IPS-20b (cell line): ENCODE data around the gene HTR7.
A peak's percentile ranks its signal among the peaks of the same experiment; 100 is the strongest.
"Not testable (repeated sequence)": the region's sequence is repeated elsewhere in the genome, so short reads cannot be mapped to it uniquely, and the experiment has no call there.

Experiments used
- H3K27ac ChIP-seq: one replicate; pipeline ENCODE4 v1.5.1; 2013; ENCODE audit warnings: low read length
- H3K27me3 ChIP-seq: 2 replicates; pipeline ENCODE4 v1.6.1; 2013; ENCODE audit warnings: mild to moderate bottlenecking, low read length, inconsistent platforms; ENCODE audit not compliant: insufficient read depth
- H3K36me3 ChIP-seq: 2 replicates; pipeline ENCODE4 v1.6.1; 2013; ENCODE audit warnings: low read depth, mild to moderate bottlenecking, inconsistent platforms, low read length, moderate library complexity; ENCODE audit not compliant: insufficient read depth
- H3K4me1 ChIP-seq: 2 replicates; pipeline ENCODE4 v1.6.1; 2013; ENCODE audit warnings: mild to moderate bottlenecking, control low read depth, inconsistent platforms, low read length, moderate library complexity; ENCODE audit not compliant: insufficient read depth
- H3K4me3 ChIP-seq: 2 replicates; pipeline ENCODE4 v1.5.1; 2013; ENCODE audit warnings: mild to moderate bottlenecking, low read length, inconsistent platforms
- H3K9ac ChIP-seq: 2 replicates; pipeline ENCODE4 v1.6.1; 2013; ENCODE audit warnings: low read depth, mild to moderate bottlenecking, inconsistent platforms, low read length, moderate library complexity
- H3K9me3 ChIP-seq: 2 replicates; pipeline ENCODE4 v1.6.1; 2013; ENCODE audit warnings: mild to moderate bottlenecking, low read depth, low read length, inconsistent platforms; ENCODE audit not compliant: insufficient read depth

Gene HTR7

DNA sequence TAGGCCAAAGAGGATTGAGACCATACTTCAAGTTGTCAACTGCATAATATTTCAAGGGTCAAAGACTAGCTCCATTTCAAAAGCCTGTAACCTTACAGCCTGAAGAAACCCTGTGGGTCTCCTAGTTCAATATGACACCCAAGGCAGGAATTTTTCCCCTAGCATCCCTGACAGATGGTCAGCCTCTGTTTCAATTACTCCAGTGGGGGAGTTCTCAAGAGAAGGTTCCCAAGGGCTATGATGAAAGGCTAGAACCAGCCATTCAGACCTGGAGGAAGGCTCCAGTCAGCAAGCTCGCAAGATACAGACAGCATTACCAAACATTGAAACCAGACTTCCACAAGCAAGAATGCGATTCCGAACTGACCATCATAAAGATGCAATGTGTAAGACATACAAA lies 1.6 kb downstream of the HTR7 start:
- Histone ChIP-seq H3K9me3 (peaks cover 5% of the 10 kb centered on the region; the same call in 1 of the 2 replicates), H3K9ac (peak overlapping the region; percentile 59; the same call in 1 of the 2 replicates), H3K36me3 (no peaks in the 10 kb centered on the region), H3K27ac (no peak overlapping the region), H3K4me1 (no peaks in the 10 kb centered on the region; the same call in 1 of the 2 replicates), H3K4me3 (peak overlapping the region; percentile 78), H3K27me3 (peaks cover 44% of the 10 kb centered on the region)

GRCh38 chr10:90855126-90855525 lies 2.7 kb downstream of the HTR7 start:
- H3K4me3 ChIP-seq, result peak overlapping the region; percentile 78; the same call in 1 of the 2 replicates
- H3K4me1 ChIP-seq, result no peaks in the 10 kb centered on the region; the same call in 1 of the 2 replicates
- no peaks in the 10 kb centered on the region for H3K36me3 ChIP-seq
- H3K9ac ChIP-seq, result no peak overlapping the region
- H3K27ac ChIP-seq, result no peak overlapping the region
- H3K9me3 ChIP-seq, result peaks cover 16% of the 10 kb centered on the region; the same call in 1 of the 2 replicates
- peaks cover 44% of the 10 kb centered on the region for H3K27me3 ChIP-seq

- Histone ChIP-seq H3K4me3 (no peak overlapping the region), H3K9me3 (peaks cover 20% of the 10 kb centered on the region; the same call in 1 of the 2 replicates), H3K27ac (no peak overlapping the region), H3K9ac (no peak overlapping the region), H3K27me3 (peaks cover 6% of the 10 kb centered on the region), H3K4me1 (no peaks in the 10 kb centered on the region), H3K36me3 (no peaks in the 10 kb centered on the region)
These were observed 7.7 kb downstream of the HTR7 start for GRCh38 chr10:90849956-90850749.

DNA sequence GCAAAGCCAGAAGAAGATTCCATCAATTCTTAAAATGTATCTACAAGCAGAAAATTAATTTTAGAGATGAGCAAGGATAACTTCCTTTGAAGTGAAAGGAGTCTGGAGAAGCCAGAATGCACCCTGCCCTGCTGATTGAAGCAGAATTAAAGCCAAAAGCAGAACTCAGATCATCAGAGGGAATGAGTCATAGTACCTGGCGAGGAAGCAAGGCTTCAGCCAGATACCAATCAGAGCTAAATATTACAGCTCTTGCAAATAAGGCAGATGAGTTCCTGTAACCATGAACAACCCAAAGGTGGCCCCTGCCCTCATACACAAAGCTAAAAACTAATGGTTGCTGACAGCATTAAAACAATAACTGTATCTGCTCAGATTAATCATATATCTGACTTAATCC lies 10.4 kb downstream of the HTR7 start:
- Histone ChIP-seq H3K36me3 (no peaks in the 10 kb centered on the region), H3K4me3 (no peak overlapping the region), H3K9ac (no peak overlapping the region), H3K4me1 (no peaks in the 10 kb centered on the region), H3K27ac (no peak overlapping the region), H3K27me3 (no peaks in the 10 kb centered on the region), H3K9me3 (peaks cover 20% of the 10 kb centered on the region; the same call in 1 of the 2 replicates)

DNA sequence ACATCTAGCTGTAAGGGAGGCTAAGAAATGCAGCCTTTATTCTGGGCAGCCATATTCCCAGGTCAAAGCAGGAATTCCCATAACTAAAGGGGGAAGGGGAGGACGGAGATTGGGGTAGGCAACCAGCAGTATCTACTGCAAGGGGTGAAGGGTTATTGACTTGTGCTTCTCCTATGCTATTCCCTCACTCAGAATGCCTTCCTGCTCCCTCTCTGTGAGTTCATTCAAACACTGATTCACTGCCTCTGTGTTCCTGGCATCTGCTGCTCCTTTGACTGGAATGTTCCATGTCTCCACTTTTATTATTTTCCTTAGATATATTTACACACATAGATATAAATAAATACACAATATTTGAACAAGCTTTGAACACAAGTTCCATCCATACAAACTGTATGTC lies 11.1 kb downstream of the HTR7 start:
- Histone ChIP-seq H3K9ac (no peak overlapping the region), H3K27ac (no peak overlapping the region), H3K27me3 (no peaks in the 10 kb centered on the region), H3K9me3 (peaks cover 18% of the 10 kb centered on the region; the same call in 1 of the 2 replicates), H3K4me1 (no peaks in the 10 kb centered on the region), H3K4me3 (no peak overlapping the region), H3K36me3 (no peaks in the 10 kb centered on the region)

GRCh38 chr10:90845726-90846125 lies 12.1 kb downstream of the HTR7 start:
- no peaks in the 10 kb centered on the region for H3K27me3 ChIP-seq
- no peaks in the 10 kb centered on the region for H3K36me3 ChIP-seq
- peaks cover 10% of the 10 kb centered on the region; the same call in 1 of the 2 replicates for H3K9me3 ChIP-seq
- no peak overlapping the region for H3K27ac ChIP-seq
- H3K4me1 ChIP-seq, result no peaks in the 10 kb centered on the region
- no peak overlapping the region for H3K4me3 ChIP-seq
- no peak overlapping the region for H3K9ac ChIP-seq

- Histone ChIP-seq H3K27ac (no peak overlapping the region), H3K4me3 (no peak overlapping the region), H3K27me3 (no peaks in the 10 kb centered on the region), H3K36me3 (no peaks in the 10 kb centered on the region), H3K9me3 (no peaks in the 10 kb centered on the region), H3K9ac (no peak overlapping the region), H3K4me1 (no peaks in the 10 kb centered on the region)
These were observed 15.1 kb downstream of the HTR7 start for GRCh38 chr10:90842725-90843124.

- H3K9me3 ChIP-seq, result no peaks in the 10 kb centered on the region; the same call in 1 of the 2 replicates
- H3K4me3 ChIP-seq, result no peak overlapping the region
- H3K36me3 ChIP-seq, result no peaks in the 10 kb centered on the region
- no peak overlapping the region for H3K9ac ChIP-seq
- H3K27me3 ChIP-seq, result no peaks in the 10 kb centered on the region
- no peaks in the 10 kb centered on the region for H3K4me1 ChIP-seq
- H3K27ac ChIP-seq, result no peak overlapping the region
These were observed 20.4 kb downstream of the HTR7 start for GRCh38 chr10:90837486-90837885.

DNA sequence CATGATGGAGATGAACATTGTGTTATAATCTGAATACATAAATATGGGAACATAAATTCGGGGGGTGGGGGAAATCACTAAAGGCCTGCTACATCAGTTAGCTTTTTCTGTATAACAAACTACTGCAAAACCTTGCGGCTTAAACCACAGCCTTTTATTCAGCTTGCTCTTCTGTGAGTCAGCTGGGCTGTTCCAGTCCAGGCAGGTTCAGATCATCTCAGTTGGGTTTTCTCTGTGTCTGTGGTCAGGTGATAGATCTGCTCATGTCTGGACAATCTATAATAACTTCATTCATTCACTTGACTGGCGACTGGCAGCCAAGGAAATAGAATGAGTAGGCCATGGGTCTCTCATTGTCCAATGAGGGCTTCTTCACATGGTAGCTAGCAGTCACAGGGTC lies 23.5 kb downstream of the HTR7 start:
- Histone ChIP-seq H3K4me1 (no peaks in the 10 kb centered on the region), H3K36me3 (no peaks in the 10 kb centered on the region), H3K9ac (no peak overlapping the region), H3K9me3 (no peaks in the 10 kb centered on the region; the same call in 1 of the 2 replicates), H3K27me3 (no peaks in the 10 kb centered on the region), H3K27ac (no peak overlapping the region), H3K4me3 (no peak overlapping the region)

DNA sequence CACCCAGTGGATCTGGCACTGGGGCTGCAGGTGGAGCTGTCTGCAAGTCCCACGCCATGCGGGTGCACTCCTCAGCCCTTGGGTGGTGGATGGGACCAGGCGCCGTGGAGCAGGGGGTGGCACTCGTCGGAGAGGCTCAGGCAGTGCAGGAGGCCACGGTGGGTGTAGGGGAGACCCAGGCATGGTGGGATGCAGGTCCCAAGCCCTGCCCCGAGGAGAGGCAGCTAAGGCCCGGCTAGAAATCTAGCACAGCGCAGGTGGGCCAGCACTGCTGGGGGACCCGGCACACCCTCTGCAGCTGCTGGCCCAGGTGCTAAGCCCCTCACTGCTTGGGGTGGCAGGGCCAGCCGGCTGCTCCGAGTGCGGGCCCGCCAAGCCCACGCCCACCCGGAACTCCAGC lies 25.7 kb downstream of the HTR7 start:
- Histone ChIP-seq H3K27me3 (no peaks in the 10 kb centered on the region), H3K4me3 (no peak overlapping the region)

DNA sequence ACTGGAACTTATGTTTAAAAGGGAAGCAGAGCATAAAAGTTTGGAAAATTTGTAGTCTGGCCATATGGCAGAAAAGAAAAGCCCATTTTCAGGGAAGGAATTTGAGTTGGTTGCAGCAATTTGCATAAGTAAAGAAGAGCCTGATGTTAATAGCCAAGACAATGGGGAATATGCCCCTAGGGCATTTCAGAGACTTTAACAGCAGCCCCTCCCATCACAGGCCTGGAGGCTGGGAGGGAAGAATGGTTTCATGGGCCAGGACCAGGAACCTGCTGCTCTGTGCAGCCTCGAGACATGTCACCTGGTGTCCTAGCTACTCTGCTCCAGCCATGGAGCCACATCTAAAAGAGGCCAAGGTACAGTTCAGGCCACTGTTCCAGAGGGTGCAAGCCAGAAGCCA lies 35.3 kb downstream of the HTR7 start:
- Histone ChIP-seq H3K36me3 (peaks cover 9% of the 10 kb centered on the region; the same call in 1 of the 2 replicates), H3K27ac (no peak overlapping the region), H3K9ac (no peak overlapping the region), H3K9me3 (peaks cover 26% of the 10 kb centered on the region), H3K27me3 (no peaks in the 10 kb centered on the region), H3K4me1 (peaks cover 14% of the 10 kb centered on the region), H3K4me3 (no peak overlapping the region)

More for the DNA sequence above, 25.7 kb downstream of the HTR7 start:
- H3K27ac ChIP-seq, result no peak overlapping the region
- H3K9me3 ChIP-seq, result no peaks in the 10 kb centered on the region; the same call in 1 of the 2 replicates
- no peak overlapping the region for H3K9ac ChIP-seq
- H3K36me3 ChIP-seq, result no peaks in the 10 kb centered on the region
- H3K4me1 ChIP-seq, result no peaks in the 10 kb centered on the region

DNA sequence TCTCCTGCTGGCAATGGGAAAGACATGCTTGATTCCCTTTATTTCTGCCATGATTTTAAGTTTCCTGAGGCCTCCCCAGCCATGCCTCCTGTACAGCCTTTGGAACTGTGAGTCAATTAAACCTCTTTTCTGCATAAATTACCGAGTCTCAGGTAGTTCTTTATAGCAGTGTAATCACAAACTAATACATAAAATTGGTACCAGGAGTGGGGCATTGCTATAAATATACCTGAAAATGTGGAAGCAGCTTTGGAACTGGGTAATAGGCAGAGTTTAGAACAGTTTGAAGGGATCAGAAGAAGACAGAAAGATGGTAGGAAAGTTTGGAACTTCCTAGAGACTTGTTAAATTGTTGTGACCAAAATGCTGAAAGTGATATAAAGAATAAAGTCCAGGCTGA lies 36.0 kb downstream of the HTR7 start:
- peaks cover 26% of the 10 kb centered on the region for H3K9me3 ChIP-seq
- peaks cover 19% of the 10 kb centered on the region for H3K4me1 ChIP-seq
- not testable (repeated sequence) for H3K27ac ChIP-seq

More for the DNA sequence above, 36.0 kb downstream of the HTR7 start:
- H3K9ac ChIP-seq, H3K27me3 ChIP-seq, H3K36me3 ChIP-seq, H3K4me3 ChIP-seq: not testable (repeated sequence)
